Endothelial cell (in vitro differentiated cells): Measurements from ENCODE around the gene ARRDC1. TPM values are rescaled to one million over a fixed set of nuclear protein-coding genes. Genes with fewer than 3 reads are reported as not detected.

Experiments
- DNase-seq: peaks from one replicate; pipeline ENCODE4 v3.0.0; 2021; ENCODE audit warnings: low spot score
- H3K27ac Mint-ChIP-seq: one replicate; pipeline ENCODE4 v1.8.0; 2021; ENCODE audit warnings: mixed read lengths, inconsistent platforms; ENCODE audit not compliant: unreplicated experiment
- H3K27me3 Mint-ChIP-seq: one replicate; pipeline ENCODE4 v1.8.0; 2021; ENCODE audit warnings: mild to moderate bottlenecking, moderate library complexity, mixed read lengths, inconsistent platforms; ENCODE audit not compliant: unreplicated experiment
- H3K36me3 Mint-ChIP-seq: one replicate; pipeline ENCODE4 v1.8.0; 2021; ENCODE audit warnings: mild to moderate bottlenecking, low read depth, mixed read lengths, inconsistent platforms; ENCODE audit not compliant: unreplicated experiment
- H3K4me1 Mint-ChIP-seq: one replicate; pipeline ENCODE4 v1.8.0; 2021; ENCODE audit warnings: mild to moderate bottlenecking, mixed read lengths, inconsistent platforms; ENCODE audit not compliant: unreplicated experiment
- H3K4me3 Mint-ChIP-seq: one replicate; pipeline ENCODE4 v1.8.0; 2021; ENCODE audit warnings: mild to moderate bottlenecking, mixed read lengths, inconsistent platforms; ENCODE audit not compliant: unreplicated experiment
- H3K9me3 Mint-ChIP-seq: one replicate; pipeline ENCODE4 v1.8.0; 2021; ENCODE audit warnings: mixed read lengths, inconsistent platforms; ENCODE audit not compliant: unreplicated experiment
- CTCF ChIP-seq: fragments of 200-600 bp; sonication (generic); IDR thresholded peaks from one replicate; pipeline ENCODE4 v1.5.0; 2021; ENCODE audit warnings: antibody characterized with exemption; ENCODE audit not compliant: unreplicated experiment
- total RNA-seq: library from RNA; stranded (reverse); fragmentation: NEBNext Ultra II Directional; extraction: Animal tissue kit (Norgen Biotek cat#: 25700); gene quantifications from one replicate; pipeline ENCODE4 v1.2.1, GENCODE V29; 2021; ENCODE audit not compliant: unreplicated experiment

ARRDC1 gene
- total RNA-seq, 1 donor from 2014 or later: 20.3 TPM

GRCh38 chr9:137648396-137648795 is 42.9 kb downstream of the ARRDC1 start:
- H3K9me3 Mint-ChIP-seq: no peaks in the 10 kb centered on the region
- H3K27ac Mint-ChIP-seq: no peak overlapping the region

DNA sequence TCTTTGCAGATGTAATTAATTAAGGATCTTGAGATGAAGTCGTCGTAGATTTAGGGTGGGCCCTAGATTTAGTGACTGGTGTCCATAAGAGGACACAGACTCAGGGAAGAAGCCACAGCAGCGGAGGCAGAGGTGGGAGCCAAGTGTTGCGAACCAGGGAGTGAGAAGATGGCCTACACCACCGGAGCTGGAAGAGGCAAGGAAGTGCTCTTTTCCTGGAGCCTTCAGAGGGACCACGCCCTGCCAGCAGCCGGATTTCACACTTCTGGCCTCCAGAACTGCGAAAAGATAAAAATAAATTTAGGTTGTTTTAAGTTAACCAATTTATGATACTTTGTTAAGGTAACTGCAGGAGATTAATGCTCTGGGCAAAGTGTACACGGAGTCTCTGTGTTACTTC is 44.1 kb downstream of the ARRDC1 start:
- TF ChIP-seq CTCF: no peak
- H3K36me3 Mint-ChIP-seq: peaks cover 24% of the 10 kb centered on the region
- H3K9me3 Mint-ChIP-seq: no peaks in the 10 kb centered on the region
- peaks cover 34% of the 10 kb centered on the region for H3K4me1 Mint-ChIP-seq
- H3K27ac Mint-ChIP-seq: no peak overlapping the region
- H3K4me3 Mint-ChIP-seq: no peak overlapping the region
- no peak for DNase-seq
- H3K27me3 Mint-ChIP-seq: peaks cover 3% of the 10 kb centered on the region

More at GRCh38 chr9:137648396-137648795, 42.9 kb downstream of the ARRDC1 start:
- Mint-ChIP-seq H3K4me1 (peaks cover 34% of the 10 kb centered on the region), H3K27me3 (peaks cover 5% of the 10 kb centered on the region), H3K36me3 (peaks cover 29% of the 10 kb centered on the region), H3K4me3 (no peak overlapping the region)
- TF ChIP-seq CTCF: no peak
- no peak for DNase-seq

DNA sequence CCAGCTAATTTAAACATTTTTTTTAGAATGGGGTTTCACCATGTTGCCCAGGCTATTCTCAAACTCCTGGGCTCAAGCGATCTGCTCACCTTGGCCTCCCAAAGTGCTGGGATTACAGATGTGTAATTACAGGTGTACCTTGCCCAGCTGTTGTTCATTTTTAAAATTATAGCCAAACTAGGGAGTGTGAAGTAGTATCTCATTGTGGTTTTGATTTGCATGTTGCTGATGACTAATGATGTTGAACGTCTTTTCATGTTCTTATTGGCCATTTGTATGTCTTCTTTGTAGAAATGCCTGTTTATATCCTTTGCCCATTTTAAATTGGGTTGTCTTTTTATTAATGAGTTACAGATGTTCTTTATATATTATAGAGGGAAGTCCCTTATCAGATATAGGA is 44.8 kb downstream of the ARRDC1 start:
- Mint-ChIP-seq H3K9me3 (no peaks in the 10 kb centered on the region), H3K27me3 (peaks cover 5% of the 10 kb centered on the region), H3K4me1 (peaks cover 35% of the 10 kb centered on the region), H3K27ac (no peak overlapping the region), H3K4me3 (peak overlapping the region; percentile 59), H3K36me3 (peaks cover 24% of the 10 kb centered on the region)
- no peak for DNase-seq
- TF ChIP-seq CTCF: no peak

DNA sequence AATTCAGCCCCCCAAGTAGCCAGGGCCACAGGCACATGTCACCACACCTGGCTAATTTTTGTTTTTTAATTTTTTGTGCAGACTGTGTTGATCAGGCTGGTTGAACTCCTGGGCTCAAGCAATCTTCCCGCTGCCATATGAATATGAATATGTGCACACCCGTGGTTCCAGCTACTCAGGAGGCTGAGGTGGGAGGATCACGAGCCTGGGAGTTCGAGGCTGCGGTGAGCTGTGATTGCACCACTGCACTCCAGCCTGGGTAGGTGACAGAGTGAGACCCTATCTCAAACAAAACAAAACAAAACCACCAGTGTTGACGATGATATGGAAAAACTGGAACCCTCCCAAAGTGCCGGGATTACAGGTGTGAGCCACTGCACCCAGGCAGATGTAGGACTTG is 45.3 kb downstream of the ARRDC1 start:
- peaks cover 38% of the 10 kb centered on the region for H3K4me1 Mint-ChIP-seq
- no peaks in the 10 kb centered on the region for H3K9me3 Mint-ChIP-seq
- no peak overlapping the region for H3K27ac Mint-ChIP-seq
- peaks cover 24% of the 10 kb centered on the region for H3K36me3 Mint-ChIP-seq
- no peak overlapping the region for H3K4me3 Mint-ChIP-seq
- no peak for TF ChIP-seq CTCF
- peaks cover 5% of the 10 kb centered on the region for H3K27me3 Mint-ChIP-seq
- DNase-seq: no peak

- no peak overlapping the region for H3K27ac Mint-ChIP-seq
- no peak for TF ChIP-seq CTCF
- H3K4me1 Mint-ChIP-seq: peaks cover 8% of the 10 kb centered on the region
- H3K9me3 Mint-ChIP-seq: no peaks in the 10 kb centered on the region
- no peak overlapping the region for H3K4me3 Mint-ChIP-seq
- no peak for DNase-seq
- peaks cover 9% of the 10 kb centered on the region for H3K36me3 Mint-ChIP-seq
- peaks cover 4% of the 10 kb centered on the region for H3K27me3 Mint-ChIP-seq
Observed at GRCh38 chr9:137656416-137656815, 50.9 kb downstream of the ARRDC1 start.
